Activated CD4-positive, alpha-beta T cell treated with anti-CD3 and anti-CD28 coated beads for 36 hours (primary cell): Measurements from ENCODE around the gene FBXL5. TPM values are rescaled to one million over a fixed set of nuclear protein-coding genes. Genes with fewer than 3 reads are reported as not detected.

ENCODE experiments used
- ATAC-seq: fragments of 200-7000 bp; cut with Tn5 transposase; one replicate; pipeline ENCODE4 v1.10.0; 2021; ENCODE audit warnings: mild to moderate bottlenecking, moderate library complexity
- CTCF ChIA-PET: fragments of 350-600 bp; sonication (Branson Sonifier 250); formaldehyde crosslinking; loops from one replicate; lab custom pipeline; 2021; ENCODE audit warnings: antibody characterized with exemption; lab: Charles Lee
- POLR2A ChIA-PET: fragments of 350-600 bp; sonication (Branson Sonifier 250); formaldehyde crosslinking; loops from one replicate; lab custom pipeline; 2021; ENCODE audit warnings: antibody characterized with exemption, inconsistent platforms; lab: Charles Lee
- DNase-seq: peaks from one replicate; pipeline ENCODE4 v3.0.0-alpha.2; 2020
- H3K27ac Mint-ChIP-seq: one replicate; pipeline ENCODE4 v1.8.0; 2021; ENCODE audit warnings: mixed read lengths
- H3K27me3 Mint-ChIP-seq: one replicate; pipeline ENCODE4 v1.8.0; 2021; ENCODE audit warnings: mixed read lengths
- H3K36me3 Mint-ChIP-seq: one replicate; pipeline ENCODE4 v1.8.0; 2021; ENCODE audit warnings: low read depth, mixed read lengths
- H3K4me1 Mint-ChIP-seq: one replicate; pipeline ENCODE4 v1.8.0; 2021; ENCODE audit warnings: mixed read lengths
- H3K4me3 Mint-ChIP-seq: one replicate; pipeline ENCODE4 v1.8.0; 2021; ENCODE audit warnings: mild to moderate bottlenecking, moderate library complexity, mixed read lengths
- H3K9me3 Mint-ChIP-seq: one replicate; pipeline ENCODE4 v1.8.0; 2021; ENCODE audit warnings: low read depth, mixed read lengths
- intact Hi-C, 2 experiments: fragments of 100-400 bp; cut with DNase I in 1 of 2; cut with micrococcal nuclease in 1 of 2; formaldehyde crosslinking; loops; one replicate each; pipeline versions ENCODE4 v1.14.2 to v1.15.1; 2022 to 2024; cut with DNase I, micrococcal nuclease
- total RNA-seq, 2 experiments: library from RNA; stranded (reverse); gene quantifications; one replicate each; pipeline ENCODE4 v1.2.3, GENCODE V29; 2021

Gene FBXL5
- total RNA-seq, 2 experiments from 2014 or later: 20.1 to 29.1 TPM

DNA sequence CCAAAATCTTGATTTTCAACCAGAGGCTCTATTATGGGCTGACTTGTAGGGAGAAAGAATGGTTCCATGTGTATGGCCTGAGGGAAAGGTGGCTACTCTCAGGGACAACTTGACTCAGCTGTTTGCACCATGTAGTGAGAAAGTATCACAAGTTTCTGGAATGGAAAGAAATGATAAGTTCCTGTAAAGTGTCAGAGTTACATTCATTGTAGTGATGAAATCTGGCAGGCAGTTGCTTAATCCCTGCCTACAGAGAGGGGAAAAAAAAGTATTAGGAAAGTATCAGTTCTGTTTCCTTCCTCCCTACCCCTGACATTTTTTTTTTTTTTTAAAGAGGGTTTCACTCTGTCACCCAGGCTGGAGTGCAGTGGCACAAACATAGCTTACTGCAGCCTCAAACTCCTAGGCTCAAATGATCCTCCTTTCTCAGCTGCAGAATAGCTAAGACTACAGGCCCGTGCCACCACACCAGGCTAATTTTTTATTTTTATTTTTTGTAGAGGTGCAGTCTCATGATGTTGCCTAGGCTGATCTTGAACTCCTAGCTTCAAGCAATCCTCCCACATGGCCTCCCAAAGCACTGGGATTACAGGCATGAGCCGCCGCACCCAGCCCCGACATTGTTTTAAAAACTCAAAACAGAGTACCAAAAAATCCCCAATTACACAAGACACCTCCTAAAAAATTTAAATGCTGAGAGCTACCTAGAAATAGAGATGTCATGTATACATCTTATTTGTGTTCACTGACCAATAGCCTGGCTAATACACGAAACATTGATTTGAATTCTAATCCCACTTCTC lies 4.8 kb upstream of the FBXL5 start:
- Mint-ChIP-seq H3K9me3 (no peaks in the 10 kb centered on the region), H3K4me3 (no peak overlapping the region), H3K27me3 (no peaks in the 10 kb centered on the region), H3K36me3 (peaks cover 1% of the 10 kb centered on the region), H3K27ac (peak overlapping the region; percentile 77), H3K4me1 (peaks cover 35% of the 10 kb centered on the region)
- ChIA-PET CTCF (interaction anchor here (1.3 to 1.5 kb wide), 2 partner anchors 18 to 37 kb away, joined by 3 read pairs; no protein-coding TSS in a partner anchor), POLR2A (interaction anchor here (0.7 kb wide), 1 partner anchor 21 kb away, joined by 5 read pairs; no protein-coding TSS in a partner anchor)
- peak; percentile 28 for ATAC-seq
- intact Hi-C loops: loop anchor here (5.0 to 10.0 kb wide), 7 partner anchors 97 to 2005 kb away; partner anchors contain the start of gene TAPT1 (in 1 of the 2)
- DNase-seq: peak; percentile 22

DNA sequence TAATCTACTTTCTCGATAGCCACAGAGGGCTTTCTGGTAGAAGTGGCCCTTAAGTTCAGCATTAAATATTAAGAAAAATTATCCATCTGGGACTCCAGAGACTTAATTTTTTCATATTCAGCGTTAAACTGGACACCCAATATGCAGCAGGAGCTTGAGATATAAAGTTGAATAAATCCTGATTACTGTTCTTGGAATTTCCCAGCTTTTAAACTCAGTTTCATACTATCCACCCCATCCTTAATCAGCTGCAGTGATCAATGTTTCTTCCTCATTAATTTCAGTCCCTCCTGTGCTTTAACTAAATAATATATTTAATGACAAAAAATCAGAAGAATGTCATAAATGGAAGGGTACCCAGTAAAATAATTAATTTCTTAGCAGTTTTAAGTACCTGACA lies 3.6 kb upstream of the FBXL5 start:
- Mint-ChIP-seq H3K4me3 (no peak overlapping the region), H3K9me3 (no peaks in the 10 kb centered on the region), H3K27me3 (no peaks in the 10 kb centered on the region), H3K27ac (no peak overlapping the region), H3K36me3 (peaks cover 4% of the 10 kb centered on the region), H3K4me1 (peaks cover 33% of the 10 kb centered on the region)
- intact Hi-C loops: loop anchor here (5.0 to 10.0 kb wide), 7 partner anchors 99 to 2004 kb away; partner anchors contain the start of gene TAPT1 (in 1 of the 2)
- DNase-seq (no peak), ATAC-seq (no peak)
- CTCF ChIA-PET: interaction anchor here (1.0 to 1.5 kb wide), 3 partner anchors 9 to 36 kb away, joined by 3 to 5 read pairs (median 3); no protein-coding TSS in a partner anchor
- POLR2A ChIA-PET: no interaction called here

DNA sequence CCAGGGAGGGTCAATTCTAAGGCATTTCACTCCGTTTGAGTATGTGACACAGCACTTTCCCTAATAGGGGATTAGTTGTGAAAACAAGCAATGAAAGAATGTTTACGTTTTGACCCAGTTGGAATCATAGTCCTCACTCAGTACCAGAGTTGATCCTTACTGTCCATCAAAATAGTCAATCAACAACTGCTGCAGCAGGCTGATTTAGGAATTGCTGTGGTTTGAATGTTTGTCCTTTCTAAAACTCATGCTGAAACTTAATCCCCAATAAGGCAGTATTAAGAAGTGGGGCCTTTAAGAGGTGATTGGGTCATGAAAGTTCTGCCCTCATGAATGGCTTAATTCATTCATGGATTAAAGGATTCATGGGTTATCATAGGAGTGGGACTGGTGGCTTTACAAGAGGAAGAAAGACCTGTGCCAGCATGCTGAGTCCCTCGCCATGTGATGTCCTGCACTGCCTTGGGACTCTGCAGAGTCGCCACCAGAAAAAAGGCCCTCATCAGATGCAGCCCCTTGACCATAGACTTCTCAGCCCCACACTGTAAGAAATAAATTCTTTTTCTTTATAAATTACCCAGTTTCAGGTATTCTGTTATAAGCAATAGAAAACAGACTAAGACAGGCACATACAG lies 3.1 kb upstream of the FBXL5 start:
- intact Hi-C loops: loop anchor here (5.0 to 10.0 kb wide), 7 partner anchors 99 to 2003 kb away; partner anchors contain the start of gene TAPT1 (in 1 of the 2)
- H3K27me3 Mint-ChIP-seq: no peaks in the 10 kb centered on the region
- ChIA-PET CTCF (interaction anchor here (1.0 kb wide), 1 partner anchor 8 kb away, joined by 5 read pairs; no protein-coding TSS in a partner anchor), POLR2A (no interaction called here)
- H3K4me3 Mint-ChIP-seq: no peak overlapping the region
- ATAC-seq (no peak), DNase-seq (no peak)
- no peak overlapping the region for H3K27ac Mint-ChIP-seq
- no peaks in the 10 kb centered on the region for H3K9me3 Mint-ChIP-seq
- peaks cover 37% of the 10 kb centered on the region for H3K4me1 Mint-ChIP-seq
- peaks cover 4% of the 10 kb centered on the region for H3K36me3 Mint-ChIP-seq

DNA sequence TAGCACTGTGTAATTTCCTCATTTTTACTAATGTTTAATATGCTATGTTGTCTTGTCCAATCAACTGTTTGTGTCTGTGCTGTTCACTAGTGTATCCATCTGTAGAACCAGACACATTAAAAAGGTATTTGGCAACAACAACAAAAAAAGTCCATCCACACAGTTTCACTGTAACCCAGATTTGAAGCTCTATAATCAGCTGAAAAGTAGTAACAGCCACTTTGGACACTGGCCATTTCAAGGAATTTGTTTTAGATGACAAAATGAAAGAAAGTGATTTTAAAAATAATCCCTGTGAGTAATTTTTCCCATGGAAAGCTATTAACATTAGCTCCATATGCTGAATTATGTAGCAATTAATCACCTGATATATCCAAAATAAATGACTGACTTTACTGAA lies 2.2 kb upstream of the FBXL5 start:
- no peak overlapping the region for H3K27ac Mint-ChIP-seq

DNA sequence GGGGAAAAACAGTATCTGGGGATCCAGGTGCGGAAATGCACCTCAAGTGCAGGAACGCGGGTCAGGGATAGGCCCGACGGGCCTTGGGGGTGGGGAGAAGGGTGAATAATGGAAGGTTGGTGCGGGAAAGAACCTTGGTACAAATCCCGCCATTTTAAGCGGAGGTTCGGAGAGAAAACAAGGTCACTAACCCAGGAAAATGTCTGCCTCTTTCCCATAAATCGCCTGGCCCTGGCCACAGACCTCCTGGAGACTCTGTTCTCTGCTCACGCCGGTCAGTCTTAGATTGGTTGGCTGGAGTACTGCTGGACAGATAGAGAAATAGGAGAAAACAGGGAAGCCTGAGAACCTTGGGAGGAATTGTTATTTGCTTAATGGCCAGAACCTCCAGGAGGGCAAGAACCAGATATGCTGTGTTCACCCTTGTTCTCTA lies 897 bp upstream of the FBXL5 start:
- DNase-seq (no peak), ATAC-seq (no peak)
- Mint-ChIP-seq H3K36me3 (peaks cover 3% of the 10 kb centered on the region), H3K27me3 (no peaks in the 10 kb centered on the region), H3K27ac (peak overlapping the region; percentile 95), H3K4me1 (peaks cover 57% of the 10 kb centered on the region), H3K9me3 (no peaks in the 10 kb centered on the region), H3K4me3 (peak overlapping the region; percentile 99)
- CTCF ChIA-PET: interaction anchor here (0.7 to 1.4 kb wide), 3 partner anchors 25 to 853 kb away, joined by 3 to 5 read pairs (median 5); no protein-coding TSS in a partner anchor
- intact Hi-C loops: loop anchor here (5.0 to 10.0 kb wide), 7 partner anchors 101 to 2001 kb away; partner anchors contain the start of gene TAPT1 (in 1 of the 2)
- POLR2A ChIA-PET: interaction anchor here (0.6 kb wide), 1 partner anchor 589 kb away, joined by 3 read pairs; no protein-coding TSS in a partner anchor

More for the DNA sequence above, 2.2 kb upstream of the FBXL5 start:
- POLR2A ChIA-PET: interaction anchor here (0.6 to 1.2 kb wide), 2 partner anchors 131 to 656 kb away, joined by 3 read pairs; no protein-coding TSS in a partner anchor
- CTCF ChIA-PET: interaction anchor here (0.9 kb wide), 2 partner anchors 9 to 18 kb away, joined by 3 to 5 read pairs; no protein-coding TSS in a partner anchor
- intact Hi-C loops: loop anchor here (5.0 to 10.0 kb wide), 7 partner anchors 100 to 2003 kb away; partner anchors contain the start of gene TAPT1 (in 1 of the 2)
- no peak for ATAC-seq
- DNase-seq: no peak
- Mint-ChIP-seq H3K4me3 (no peak overlapping the region), H3K9me3 (no peaks in the 10 kb centered on the region), H3K27me3 (no peaks in the 10 kb centered on the region), H3K36me3 (peaks cover 4% of the 10 kb centered on the region), H3K4me1 (peaks cover 46% of the 10 kb centered on the region)

DNA sequence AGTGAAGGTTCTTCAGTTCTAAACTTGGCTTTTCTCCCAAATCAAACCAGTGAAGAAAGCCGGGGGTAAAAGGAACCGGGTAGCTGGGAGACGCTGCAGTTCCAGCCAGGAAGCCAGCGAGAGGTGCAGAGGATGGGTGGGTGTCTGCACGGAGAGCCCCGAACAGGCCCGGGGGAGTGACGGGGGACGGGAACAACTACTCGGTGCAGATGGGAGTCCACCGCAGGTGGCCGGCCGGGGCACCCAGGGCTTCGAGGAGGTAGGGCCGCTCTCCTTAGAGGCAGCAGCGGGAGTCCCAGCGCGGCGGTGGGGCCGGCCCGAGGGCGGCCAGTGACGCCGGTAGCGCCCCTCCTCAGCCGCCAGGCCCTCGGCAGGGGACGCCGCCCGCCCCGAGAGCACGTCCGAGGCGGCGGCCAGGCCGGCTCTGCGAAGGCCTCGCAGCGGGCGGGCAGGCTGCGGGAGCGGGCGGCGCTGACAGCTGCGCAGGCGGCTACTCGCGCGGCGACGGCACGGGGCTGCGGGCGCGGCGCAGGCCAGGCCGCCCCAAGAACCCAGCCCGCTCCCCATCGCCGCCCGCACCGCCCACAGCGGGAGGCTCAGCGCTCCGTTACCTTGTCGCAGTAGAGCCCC lies 449 bp downstream of the FBXL5 start:
- ATAC-seq (peak; percentile 53), DNase-seq (peak; percentile 61)
- POLR2A ChIA-PET: no interaction called here
- Mint-ChIP-seq H3K9me3 (no peaks in the 10 kb centered on the region), H3K36me3 (peaks cover 2% of the 10 kb centered on the region), H3K4me3 (peak overlapping the region; percentile 99), H3K27ac (peak overlapping the region; percentile 97), H3K27me3 (no peaks in the 10 kb centered on the region), H3K4me1 (peaks cover 57% of the 10 kb centered on the region)
- intact Hi-C loops: loop anchor here (1.0 to 10.0 kb wide), 15 partner anchors 27 to 2000 kb away; partner anchors contain the start of genes CPEB2 (in 2 of the 2), FAM200B (in 2 of the 2), TAPT1 (in 2 of the 2) and CD38 (in 1 of the 2)
- CTCF ChIA-PET: interaction anchor here (0.6 to 1.3 kb wide), 10 partner anchors 9 to 460 kb away, joined by 3 to 6 read pairs (median 3); partner anchors contain the start of gene FAM200B

DNA sequence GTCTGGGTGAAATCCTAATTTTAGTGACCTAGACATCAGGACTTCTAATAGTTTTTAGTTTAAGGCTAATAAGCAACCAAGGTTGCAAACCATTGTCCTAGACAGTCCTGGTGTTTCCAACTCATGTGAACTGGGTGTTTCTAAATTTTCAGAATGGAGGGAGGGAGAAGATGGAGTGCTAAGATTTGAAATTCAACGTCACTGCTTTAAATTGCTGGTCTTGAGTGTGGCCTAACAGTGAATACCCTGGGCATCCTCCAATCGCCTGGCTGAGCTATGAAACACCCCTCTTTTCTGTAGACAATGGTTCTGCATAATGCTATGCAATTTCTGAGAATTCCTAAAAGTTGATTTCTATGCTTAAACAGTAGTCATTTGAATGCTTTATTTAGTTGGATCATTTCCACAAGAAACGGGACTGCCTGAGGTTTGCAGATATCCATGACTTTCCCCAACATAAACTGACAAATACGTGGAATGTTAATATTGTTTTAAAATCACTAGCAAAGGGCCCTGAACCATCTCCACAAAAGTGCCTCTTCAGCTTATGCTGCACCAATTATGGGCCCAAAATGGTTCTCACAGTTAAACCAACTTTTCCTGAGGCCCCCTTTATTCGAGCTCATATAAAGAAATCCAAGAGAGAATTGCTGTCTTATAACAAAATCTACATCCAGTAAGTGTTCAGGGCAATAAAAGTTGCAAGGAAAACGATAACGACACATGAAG lies 1.1 kb downstream of the FBXL5 start:
- DNase-seq: peak; percentile 31
- POLR2A ChIA-PET: interaction anchor here (1.1 kb wide), 1 partner anchor 26 kb away, joined by 3 read pairs; no protein-coding TSS in a partner anchor
- H3K4me1 Mint-ChIP-seq: peaks cover 56% of the 10 kb centered on the region
- H3K36me3 Mint-ChIP-seq: peaks cover 2% of the 10 kb centered on the region
- ATAC-seq: peak; percentile 21
- H3K9me3 Mint-ChIP-seq: no peaks in the 10 kb centered on the region
- intact Hi-C loops: loop anchor here (2.0 to 10.0 kb wide), 10 partner anchors 113 to 1999 kb away; partner anchors contain the start of genes TAPT1 (in 2 of the 2), CD38 (in 1 of the 2) and CPEB2 (in 1 of the 2)
- H3K27me3 Mint-ChIP-seq: no peaks in the 10 kb centered on the region
- peak overlapping the region; percentile 97 for H3K27ac Mint-ChIP-seq
- peak overlapping the region; percentile 99 for H3K4me3 Mint-ChIP-seq
- CTCF ChIA-PET: interaction anchor here (0.6 to 1.3 kb wide), 13 partner anchors 10 to 416 kb away, joined by 3 to 6 read pairs (median 3); partner anchors contain the start of gene FAM200B

DNA sequence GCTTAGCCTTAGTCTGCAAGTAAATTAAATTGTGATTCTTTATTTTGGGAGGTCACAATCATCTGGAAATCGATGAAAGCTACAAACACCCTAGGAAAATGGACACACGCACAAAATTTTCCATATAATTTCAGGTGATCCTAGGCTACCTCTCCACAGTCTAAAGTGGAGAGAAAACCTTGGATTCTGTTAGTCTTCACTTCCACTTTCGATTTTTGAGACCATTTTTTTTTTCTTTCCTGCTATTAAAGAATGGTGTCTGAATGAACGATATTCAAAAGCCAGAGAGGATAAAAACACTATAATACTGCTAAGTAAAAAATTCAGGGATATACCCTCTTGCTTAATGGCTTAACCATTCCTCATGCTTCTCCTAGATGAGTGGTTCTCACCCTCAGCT lies 1.7 kb downstream of the FBXL5 start:
- DNase-seq: no peak
- no peaks in the 10 kb centered on the region for H3K27me3 Mint-ChIP-seq
- peak overlapping the region; percentile 99 for H3K4me3 Mint-ChIP-seq
- ChIA-PET POLR2A (interaction anchor here (1.1 kb wide), 1 partner anchor 27 kb away, joined by 3 read pairs; no protein-coding TSS in a partner anchor), CTCF (interaction anchor here (0.6 to 1.3 kb wide), 5 partner anchors 20 to 196 kb away, joined by 3 to 5 read pairs (median 3); no protein-coding TSS in a partner anchor)
- peak overlapping the region; percentile 97 for H3K27ac Mint-ChIP-seq
- H3K9me3 Mint-ChIP-seq: no peaks in the 10 kb centered on the region
- peaks cover 61% of the 10 kb centered on the region for H3K4me1 Mint-ChIP-seq
- H3K36me3 Mint-ChIP-seq: peaks cover 2% of the 10 kb centered on the region
- intact Hi-C loops: loop anchor here (2.0 to 10.0 kb wide), 6 partner anchors 176 to 1999 kb away; partner anchors contain the start of gene TAPT1 (in 1 of the 2)
- ATAC-seq: no peak

DNA sequence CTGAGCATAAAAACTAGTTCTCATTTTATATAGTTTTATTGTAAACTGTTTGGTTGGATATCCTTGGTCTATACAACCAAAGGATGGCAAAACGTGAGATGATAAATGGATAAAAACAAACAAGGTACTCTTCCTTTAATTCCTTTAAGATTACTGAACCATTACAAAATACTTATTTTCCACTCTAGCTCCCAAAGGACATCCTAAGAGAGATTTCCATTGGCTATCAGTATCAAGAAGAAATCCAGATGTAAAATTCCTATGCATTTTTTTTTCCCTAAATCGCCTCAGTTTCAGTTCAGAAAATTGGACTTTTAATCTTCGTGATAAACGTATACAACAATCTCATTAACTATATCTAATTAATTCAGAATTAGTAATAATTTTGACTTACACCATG lies 2.3 kb downstream of the FBXL5 start:
- H3K27ac Mint-ChIP-seq: no peak overlapping the region
- POLR2A ChIA-PET: no interaction called here

More for the DNA sequence above, 2.3 kb downstream of the FBXL5 start:
- H3K4me1 Mint-ChIP-seq: peaks cover 64% of the 10 kb centered on the region
- H3K36me3 Mint-ChIP-seq: peaks cover 2% of the 10 kb centered on the region
- H3K9me3 Mint-ChIP-seq: no peaks in the 10 kb centered on the region
- H3K4me3 Mint-ChIP-seq: peak overlapping the region; percentile 99
- intact Hi-C loops: loop anchor here (2.0 to 10.0 kb wide), 6 partner anchors 176 to 1998 kb away; partner anchors contain the start of gene TAPT1 (in 1 of the 2)
- DNase-seq: no peak
- CTCF ChIA-PET: interaction anchor here (0.6 to 2.2 kb wide), 7 partner anchors 10 to 414 kb away, joined by 3 to 8 read pairs (median 3); no protein-coding TSS in a partner anchor
- H3K27me3 Mint-ChIP-seq: no peaks in the 10 kb centered on the region
- no peak for ATAC-seq
